GM23338 (cell line): Measurements from ENCODE around the gene WIF1. TPM values are rescaled to one million over a fixed set of nuclear protein-coding genes. Genes with fewer than 3 reads are reported as not detected.

ENCODE experiments used
- ATAC-seq: fragments of 200-7000 bp; cut with Tn5 transposase; 3 replicates; pipeline ENCODE4 v1.9.1; 2020
- DNase-seq: peaks from one replicate; pipeline ENCODE4 v3.0.0-alpha.2; 2015; ENCODE audit warnings: low spot score
- H2AFZ ChIP-seq: fragments of 200-600 bp; sonication (generic); 2 replicates; pipeline ENCODE4 v1.8.0; 2016; ENCODE audit warnings: antibody characterized with exemption, mild to moderate bottlenecking, moderate library complexity
- H3F3A ChIP-seq: fragments of 200-600 bp; sonication (generic); replicated peaks from 2 replicates; pipeline ENCODE4 v1.8.0; 2017; ENCODE audit warnings: antibody characterized with exemption, mixed run types, low read depth
- H3K27ac ChIP-seq: fragments of 200-600 bp; sonication (generic); 2 replicates; pipeline ENCODE4 v1.6.1; 2016; ENCODE audit warnings: low read depth
- H3K27me3 ChIP-seq: fragments of 200-600 bp; sonication (generic); 2 replicates; pipeline ENCODE4 v1.8.0; 2016; ENCODE audit warnings: mild to moderate bottlenecking, mixed run types, moderate library complexity; ENCODE audit not compliant: insufficient read depth
- H3K36me3 ChIP-seq: fragments of 200-600 bp; sonication (generic); 2 replicates; pipeline ENCODE4 v1.8.0; 2016; ENCODE audit warnings: mild to moderate bottlenecking; ENCODE audit not compliant: insufficient read depth
- H3K4me1 ChIP-seq: fragments of 200-600 bp; sonication (generic); 2 replicates; pipeline ENCODE4 v1.8.0; 2016; ENCODE audit warnings: mild to moderate bottlenecking, moderate library complexity; ENCODE audit not compliant: insufficient read depth
- H3K4me2 ChIP-seq: fragments of 200-600 bp; sonication (generic); 2 replicates; pipeline ENCODE4 v1.7.1; 2017; ENCODE audit warnings: mixed run types
- H3K4me3 ChIP-seq: fragments of 200-600 bp; sonication (generic); 2 replicates; pipeline ENCODE4 v1.6.1; 2016; ENCODE audit warnings: mixed run types
- H3K79me2 ChIP-seq: fragments of 200-600 bp; sonication (generic); replicated peaks from 2 replicates; pipeline ENCODE4 v1.8.0; 2017; ENCODE audit warnings: mild to moderate bottlenecking; ENCODE audit not compliant: insufficient read depth
- H3K9me2 ChIP-seq: fragments of 200-600 bp; sonication (generic); 2 replicates; pipeline ENCODE4 v1.8.0; 2017; ENCODE audit not compliant: insufficient read depth
- H4K20me1 ChIP-seq: fragments of 200-600 bp; sonication (generic); replicated peaks from 2 replicates; pipeline ENCODE4 v1.8.0; 2017; ENCODE audit warnings: mild to moderate bottlenecking; ENCODE audit not compliant: insufficient read depth
- H3K27ac Mint-ChIP-seq: 2 replicates; pipeline ENCODE4 v1.8.0; 2020; ENCODE audit warnings: inconsistent platforms, mild to moderate bottlenecking, moderate library complexity, mixed read lengths
- H3K27me3 Mint-ChIP-seq: 3 replicates; pipeline ENCODE4 v1.8.0; 2022; ENCODE audit warnings: low read depth, mild to moderate bottlenecking, moderate library complexity, mixed read lengths, inconsistent platforms; ENCODE audit not compliant: insufficient read depth, poor library complexity
- H3K36me3 Mint-ChIP-seq: 3 replicates; pipeline ENCODE4 v1.8.0; 2021; ENCODE audit warnings: low read depth, mild to moderate bottlenecking, inconsistent platforms, moderate library complexity, mixed read lengths
- H3K4me1 Mint-ChIP-seq: 3 replicates; pipeline ENCODE4 v1.8.0; 2020; ENCODE audit warnings: mild to moderate bottlenecking, inconsistent platforms, mixed read lengths
- H3K4me3 Mint-ChIP-seq: 3 replicates; pipeline ENCODE4 v1.8.0; 2021; ENCODE audit warnings: moderate library complexity, mild to moderate bottlenecking, inconsistent platforms, mixed read lengths
- H3K9me3 Mint-ChIP-seq: 3 replicates; pipeline ENCODE4 v1.8.0; 2020; ENCODE audit warnings: moderate library complexity, mild to moderate bottlenecking, inconsistent platforms, mixed read lengths
- CTCF ChIP-seq, 2 experiments: fragments of 200-600 bp in 1 of 2; sonication (generic) in 1 of 2; conservative IDR thresholded peaks; 2 replicates each; pipeline versions ENCODE4 v1.5.1 to v1.6.1; 2016 to 2017; ENCODE audit warnings: antibody characterized with exemption in 2 of 2, low read depth in 2 of 2, mild to moderate bottlenecking in 2 of 2, moderate library complexity in 1 of 2
- JUNB ChIP-seq: IDR thresholded peaks from one replicate; pipeline ENCODE4 v1.6.1; 2016; ENCODE audit warnings: antibody characterized with exemption; ENCODE audit not compliant: unreplicated experiment
- POLR2AphosphoS5 ChIP-seq: IDR thresholded peaks from 2 replicates; pipeline ENCODE4 v1.6.1; 2016; ENCODE audit warnings: antibody characterized with exemption, low read depth
- REST ChIP-seq: IDR thresholded peaks from one replicate; pipeline ENCODE4 v1.6.1; 2018; ENCODE audit warnings: antibody characterized with exemption; ENCODE audit not compliant: unreplicated experiment
- ZNF114 ChIP-seq: fragments of 250-450 bp; sonication (Bioruptor Pico); IDR thresholded peaks from 2 replicates; pipeline ENCODE4 v1.5.0; 2020; ENCODE audit warnings: mild to moderate bottlenecking, moderate library complexity
- ZNF462 ChIP-seq: fragments of 250-450 bp; sonication (Bioruptor Pico); IDR thresholded peaks from 2 replicates; pipeline ENCODE4 v1.5.0; 2020; ENCODE audit warnings: mild to moderate bottlenecking, moderate library complexity
- polyA plus RNA-seq: library from polyadenylated mRNA; unstranded; fragments of >200 nt; fragmentation: Nextera tagmentation; extraction: Ambion mirVana; gene quantifications from 2 replicates; pipeline ENCODE4 v1.2.1, GENCODE V29; 2016
- total RNA-seq: library from RNA; depleted of rRNA; stranded (reverse); fragments of >200 nt; shearing (Covaris generic); gene quantifications from 2 replicates; pipeline ENCODE4 v1.2.3, GENCODE V29; 2014

Gene WIF1
- total and polyA plus RNA-seq, 2 experiments from 2014 or later = 4.1 to 4.2 TPM

GRCh38 chr12:65093606-65094005 is 27.5 kb downstream of the WIF1 start (continued):
- TF ChIP-seq CTCF (conservative IDR thresholded peaks at IDR 0.05; ENCODE audit: low read depth in 2 of 2) (no peak), REST (no peak), JUNB (no peak), POLR2AphosphoS5 (no peak)

GRCh38 chr12:65090461-65090860 is 30.6 kb downstream of the WIF1 start:
- Histone ChIP-seq H3K4me1 (0 out of 2 replicates have a peak, but pooled peaks cover 4% of the 10 kb centered on the region), H3K4me3 (no peak overlapping the region), H3K36me3 (no peaks in the 10 kb centered on the region), H3K27me3 (no peaks in the 10 kb centered on the region), H3K27ac (no peak overlapping the region), H3K9me2 (0 out of 2 replicates have a peak, but pooled peaks cover 2% of the 10 kb centered on the region), H3F3A (no peaks in the 10 kb centered on the region), H2AFZ (no peak overlapping the region), H4K20me1 (no peaks in the 10 kb centered on the region), H3K79me2 (no peaks in the 10 kb centered on the region), H3K4me2 (no peak overlapping the region)
- no peaks in the 10 kb centered on the region for H3K36me3 Mint-ChIP-seq
- no peaks in the 10 kb centered on the region for H3K27me3 Mint-ChIP-seq
- DNase-seq = no peak
- H3K4me3 Mint-ChIP-seq = no peak overlapping the region
- no peak for ATAC-seq
- no peak overlapping the region for H3K27ac Mint-ChIP-seq
- no peak for TF ChIP-seq ZNF114
- no peak for TF ChIP-seq JUNB
- no peak for TF ChIP-seq ZNF462 (CRISPR knock-in tag)
- no peaks in the 10 kb centered on the region for H3K9me3 Mint-ChIP-seq
- no peaks in the 10 kb centered on the region for H3K4me1 Mint-ChIP-seq
